NCI-H2107 treated with DMSO at 0.1 percent for 48 hours (cell line): Measurements from ENCODE around the gene AATK.
A peak's percentile ranks its signal among the peaks of the same experiment; 100 is the strongest.

Experiments
- DNase-seq: peaks from one replicate; lab custom pipeline; 2025; ENCODE audit not compliant: unreplicated experiment; lab: John Stamatoyannopoulos, UW

Gene AATK

GRCh38 chr17:81114351-81115093, 51.5 kb downstream of the AATK start:
- no peak for DNase-seq

GRCh38 chr17:81113158-81113724, 52.8 kb downstream of the AATK start:
- no peak for DNase-seq

GRCh38 chr17:81112450-81112849, 53.6 kb downstream of the AATK start:
- DNase-seq: no peak

GRCh38 chr17:81111066-81111465, 55.0 kb downstream of the AATK start:
- no peak for DNase-seq

- no peak for DNase-seq
Measured at GRCh38 chr17:81110488-81111040, 55.5 kb downstream of the AATK start.

GRCh38 chr17:81109957-81110356, 56.1 kb downstream of the AATK start:
- no peak for DNase-seq

GRCh38 chr17:81108220-81108619, 57.8 kb downstream of the AATK start:
- DNase-seq: no peak

- no peak for DNase-seq
Measured at GRCh38 chr17:81106716-81107115, 59.3 kb downstream of the AATK start.

GRCh38 chr17:81103379-81103778, 62.6 kb downstream of the AATK start:
- no peak for DNase-seq

- DNase-seq: no peak
Measured at GRCh38 chr17:81102869-81103268, 63.2 kb downstream of the AATK start.

- no peak for DNase-seq
Measured at GRCh38 chr17:81102352-81102751, 63.7 kb downstream of the AATK start.

GRCh38 chr17:81101614-81102306, 64.3 kb downstream of the AATK start:
- DNase-seq: peak; percentile 56

- no peak for DNase-seq
Measured at GRCh38 chr17:81100668-81101067, 65.4 kb downstream of the AATK start.

GRCh38 chr17:81099888-81100287, 66.1 kb downstream of the AATK start:
- no peak for DNase-seq

GRCh38 chr17:81097943-81098308, 68.1 kb downstream of the AATK start:
- no peak for DNase-seq

- DNase-seq: no peak
Measured at GRCh38 chr17:81097134-81097942, 68.7 kb downstream of the AATK start.

- DNase-seq: no peak
Measured at GRCh38 chr17:81096741-81097133, 69.3 kb downstream of the AATK start.

GRCh38 chr17:81095383-81095762, 70.6 kb downstream of the AATK start:
- DNase-seq: no peak

- peak; percentile 88 for DNase-seq
Measured at GRCh38 chr17:81094509-81095382, 71.3 kb downstream of the AATK start.
